Lung (tissue), 12 donors: ENCODE results near the gene TUBB4B. TPM values are rescaled to one million over a fixed set of nuclear protein-coding genes. Genes with fewer than 3 reads are reported as not detected.

ENCODE experiments used
- ATAC-seq: fragments of 200-7000 bp; cut with Tn5 transposase; one replicate; pipeline ENCODE4 v1.9.1; 2020; ENCODE audit warnings: moderate number of reproducible peaks; ENCODE audit not compliant: insufficient read depth, low FRiP score
- DNase-seq, 3 donors: peaks; one replicate each; pipeline ENCODE4 v3.0.0-alpha.2; 2013 to 2017
- H3K27ac ChIP-seq, 2 donors: one replicate each; pipeline ENCODE4 v1.5.1; 2013; ENCODE audit warnings: mild to moderate bottlenecking in 2 of 2, moderate library complexity in 2 of 2, control low read depth in 1 of 2, inconsistent platforms in 1 of 2, low read depth in 1 of 2, low read length in 1 of 2
- H3K27me3 ChIP-seq, 3 donors: one replicate each; pipeline ENCODE4 v1.5.1; 2013; ENCODE audit warnings: low read length in 2 of 3; ENCODE audit not compliant: control insufficient read depth in 3 of 3, insufficient read depth in 3 of 3
- H3K36me3 ChIP-seq, 4 donors: one replicate each; pipeline ENCODE4 v1.5.1; 2013; ENCODE audit warnings: low read length in 4 of 4, mild to moderate bottlenecking in 1 of 4, moderate library complexity in 1 of 4; ENCODE audit not compliant: control insufficient read depth in 4 of 4, insufficient read depth in 4 of 4
- H3K4me1 ChIP-seq, 5 donors: one replicate each; pipeline ENCODE4 v1.5.1; 2013; ENCODE audit warnings: low read length in 5 of 5, mild to moderate bottlenecking in 2 of 5, moderate library complexity in 1 of 5; ENCODE audit not compliant: control insufficient read depth in 5 of 5, insufficient read depth in 5 of 5
- H3K4me3 ChIP-seq: one replicate; pipeline ENCODE4 v1.5.1; 2013; ENCODE audit warnings: mild to moderate bottlenecking, control low read depth, moderate library complexity
- H3K9ac ChIP-seq, 2 donors: one replicate each; pipeline ENCODE4 v1.5.1; 2013; ENCODE audit warnings: low read length in 2 of 2, control low read depth in 1 of 2; ENCODE audit not compliant: insufficient read depth in 1 of 2
- H3K9me3 ChIP-seq, 4 donors: one replicate each; pipeline ENCODE4 v1.5.1; 2013; ENCODE audit warnings: low read length in 3 of 4, mild to moderate bottlenecking in 1 of 4, moderate library complexity in 1 of 4; ENCODE audit not compliant: control insufficient read depth in 4 of 4, insufficient read depth in 3 of 4
- CTCF ChIP-seq: IDR thresholded peaks from 2 replicates; pipeline ENCODE4 v1.5.1; 2012; ENCODE audit warnings: mild to moderate bottlenecking; ENCODE audit errors: control extremely low read depth, extremely low read depth
- whole genome bisulfite sequencing, 2 donors: extraction: QIAGEN DNeasy Blood & Tissue Kit; methylation state at CpG; one replicate each; pipeline ENCODE4 v1.1.7; 2013; 5-methylcytosine and 5-hydroxymethylcytosine counted together
- polyA plus RNA-seq, 2 donors: library from polyadenylated mRNA; stranded (reverse); fragments of 200-250 nt; gene quantifications; one replicate each; pipeline ENCODE4 v1.2.1, GENCODE V29; 2013
- total RNA-seq, 2 donors: library from RNA; depleted of rRNA in 1 of 2; stranded (reverse); fragments of >200 nt in 1 of 2; gene quantifications; one replicate each; pipeline ENCODE4 v1.2.1, GENCODE V29; 2014 to 2021
- donor health status: control.
- donor health status: control.
- donor health status: Bipolar disorder and iron deficiency.
- donor health status: healthy.
- donor health status: DM: yes; HTN: yes; CAD: no.

TUBB4B gene
- total and polyA plus RNA-seq, 4 donors: 163 to 505 (median 332) TPM

GRCh38 chr9:137247135-137247915 is 6.2 kb downstream of the TUBB4B start:
- TF ChIP-seq CTCF: no peak
- peaks cover 0 to 18% (median 8%) of the 10 kb centered on the region in 5 donors for H3K4me1 ChIP-seq
- H3K27ac ChIP-seq: peak overlapping the region in 1 of 2 donors; percentile 18
- DNase-seq (peak in 1 of 3 donors; percentile 56), ATAC-seq (no peak)
- H3K36me3 ChIP-seq: peaks cover 0 to 16% (median 11%) of the 10 kb centered on the region in 4 donors
- H3K9ac ChIP-seq: no peak overlapping the region
- H3K27me3 ChIP-seq: no peaks in the 10 kb centered on the region
- no peak overlapping the region for H3K4me3 ChIP-seq
- H3K9me3 ChIP-seq: no peaks in the 10 kb centered on the region
- WGBS, 2 donors: 58 to 80% methylated on average over 20 of the region's 20 CpGs

DNA sequence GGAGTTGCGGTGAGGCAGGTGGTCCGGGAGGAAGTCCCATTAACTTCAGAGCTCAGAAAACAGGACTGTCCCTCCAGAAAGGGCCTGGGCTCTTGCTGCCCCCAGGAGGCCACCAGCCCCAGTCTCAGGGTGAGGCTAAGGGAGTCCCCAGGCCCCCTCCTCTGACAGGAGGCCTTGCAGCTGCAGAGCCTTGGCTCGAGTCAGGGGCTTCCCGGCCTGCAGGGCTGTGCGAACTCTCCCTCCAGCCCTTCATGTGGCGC is 6.8 kb downstream of the TUBB4B start:
- DNase-seq: no peak
- Histone ChIP-seq H3K27ac (peak overlapping the region in 1 of 2 donors; percentile 18), H3K36me3 (peaks cover 0 to 11% (median 7%) of the 10 kb centered on the region in 4 donors), H3K9ac (no peak overlapping the region), H3K27me3 (no peaks in the 10 kb centered on the region), H3K4me1 (peaks cover 0 to 13% (median 7%) of the 10 kb centered on the region in 5 donors), H3K9me3 (no peaks in the 10 kb centered on the region), H3K4me3 (no peak overlapping the region)
- ATAC-seq: no peak
- 82 to 94% methylated on average over 6 of the region's 6 CpGs for WGBS, 2 donors
- no peak for TF ChIP-seq CTCF

DNA sequence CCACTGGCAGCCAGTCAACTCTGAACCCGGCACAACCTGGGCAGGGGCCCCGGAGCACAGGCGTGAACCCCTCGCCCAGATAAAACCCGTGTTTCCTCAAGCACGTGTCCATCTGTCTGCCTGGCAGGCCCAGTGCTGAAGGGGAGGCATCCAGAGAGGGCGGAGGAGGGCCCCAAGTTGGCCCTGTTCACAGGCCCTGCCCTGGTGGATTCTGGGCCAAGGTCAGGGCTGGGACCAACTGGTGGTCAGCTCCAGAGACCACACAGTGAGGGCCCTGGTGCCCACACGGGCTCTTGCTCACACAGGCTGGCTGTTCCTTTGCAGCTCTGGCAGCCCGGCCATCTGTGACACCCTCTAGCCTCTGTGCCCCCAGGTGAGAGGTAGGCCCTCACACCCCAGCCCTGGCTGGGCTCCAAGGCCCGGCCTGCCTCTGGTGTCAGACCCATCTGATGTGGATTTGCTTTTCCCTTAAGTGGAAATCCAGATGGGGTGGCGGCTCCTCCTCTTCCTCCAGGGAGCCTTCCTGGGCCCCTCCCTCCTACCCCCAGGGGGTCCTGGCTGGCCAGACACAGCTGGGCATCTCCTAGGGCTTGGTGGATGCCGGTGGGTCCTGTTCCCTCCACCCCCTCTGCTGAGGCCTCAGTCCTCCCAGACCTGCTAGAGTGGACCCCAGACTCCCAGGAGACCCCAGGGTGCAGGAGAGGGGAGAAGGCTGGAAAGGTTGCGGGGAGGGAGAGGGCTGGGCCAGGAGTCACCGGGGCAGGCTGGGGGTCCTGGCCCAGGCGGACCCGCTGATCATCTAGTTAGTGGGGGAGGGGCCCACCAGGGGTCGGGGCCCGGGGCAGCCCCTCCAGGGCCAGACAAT is 9.5 kb downstream of the TUBB4B start:
- no peaks in the 10 kb centered on the region for H3K27me3 ChIP-seq
- H3K4me3 ChIP-seq: no peak overlapping the region
- DNase-seq: no peak
- ATAC-seq: no peak
- H3K9ac ChIP-seq: no peak overlapping the region
- H3K4me1 ChIP-seq: peaks cover 0 to 20% (median 0%) of the 10 kb centered on the region in 5 donors
- H3K9me3 ChIP-seq: no peaks in the 10 kb centered on the region
- H3K36me3 ChIP-seq: no peaks in the 10 kb centered on the region
- no peak for TF ChIP-seq CTCF
- WGBS, 2 donors: 75 to 83% methylated on average over 17 of the region's 18 CpGs
- H3K27ac ChIP-seq: no peak overlapping the region
